HCT116 (cell line): ENCODE data around the gene OLIG3.

Source experiments
- POLR2A ChIP-seq: IDR thresholded peaks from 2 replicates; pipeline ENCODE4 v1.7.0; 2011; ENCODE audit warnings: borderline replicate concordance; ENCODE audit not compliant: insufficient read depth, insufficient read length; ENCODE audit errors: extremely low read depth
- TF ChIP-seq, protein P1 (sequence below): IDR thresholded peaks from 2 replicates; pipeline ENCODE4 v1.6.1; 2012; ENCODE audit warnings: low read depth
- TF ChIP-seq, protein P2 (sequence below), 3 experiments: fragments of 200-600 bp in 1 of 3; sonication (generic) in 1 of 3; IDR thresholded peaks in 2 of 3; conservative IDR thresholded peaks in 1 of 3; 2 replicates each; pipeline ENCODE4 v1.5.1; 2012 to 2017; ENCODE audit warnings: low read depth in 2 of 3, low read length in 2 of 3, antibody characterized with exemption in 1 of 3, borderline replicate concordance in 1 of 3, control low read depth in 1 of 3, mild to moderate bottlenecking in 1 of 3, mixed read lengths in 1 of 3, mixed run types in 1 of 3, moderate library complexity in 1 of 3; ENCODE audit not compliant: insufficient read depth in 1 of 3

DNA sequence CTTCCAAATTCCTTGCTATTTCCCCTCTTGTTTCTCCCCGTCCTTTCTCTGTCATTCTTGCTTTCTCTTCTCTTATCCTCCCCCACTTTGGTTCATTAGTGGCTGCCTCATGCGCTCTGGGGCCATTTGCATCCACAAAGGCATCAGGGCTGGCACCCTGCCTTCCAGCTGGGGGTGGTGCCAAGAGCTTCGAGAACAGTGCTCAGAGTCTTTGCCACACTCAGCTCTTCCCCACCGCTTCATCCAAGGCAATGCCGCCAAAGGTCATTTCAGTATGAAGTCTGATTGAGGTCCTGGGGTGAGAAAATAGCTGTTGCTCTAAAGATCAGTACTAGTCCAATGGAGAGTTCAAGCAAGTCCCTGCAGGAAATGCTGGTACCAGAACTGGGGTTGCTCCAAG, 22.7 kb downstream of the OLIG3 start:
- TF ChIP-seq, protein P1, sequence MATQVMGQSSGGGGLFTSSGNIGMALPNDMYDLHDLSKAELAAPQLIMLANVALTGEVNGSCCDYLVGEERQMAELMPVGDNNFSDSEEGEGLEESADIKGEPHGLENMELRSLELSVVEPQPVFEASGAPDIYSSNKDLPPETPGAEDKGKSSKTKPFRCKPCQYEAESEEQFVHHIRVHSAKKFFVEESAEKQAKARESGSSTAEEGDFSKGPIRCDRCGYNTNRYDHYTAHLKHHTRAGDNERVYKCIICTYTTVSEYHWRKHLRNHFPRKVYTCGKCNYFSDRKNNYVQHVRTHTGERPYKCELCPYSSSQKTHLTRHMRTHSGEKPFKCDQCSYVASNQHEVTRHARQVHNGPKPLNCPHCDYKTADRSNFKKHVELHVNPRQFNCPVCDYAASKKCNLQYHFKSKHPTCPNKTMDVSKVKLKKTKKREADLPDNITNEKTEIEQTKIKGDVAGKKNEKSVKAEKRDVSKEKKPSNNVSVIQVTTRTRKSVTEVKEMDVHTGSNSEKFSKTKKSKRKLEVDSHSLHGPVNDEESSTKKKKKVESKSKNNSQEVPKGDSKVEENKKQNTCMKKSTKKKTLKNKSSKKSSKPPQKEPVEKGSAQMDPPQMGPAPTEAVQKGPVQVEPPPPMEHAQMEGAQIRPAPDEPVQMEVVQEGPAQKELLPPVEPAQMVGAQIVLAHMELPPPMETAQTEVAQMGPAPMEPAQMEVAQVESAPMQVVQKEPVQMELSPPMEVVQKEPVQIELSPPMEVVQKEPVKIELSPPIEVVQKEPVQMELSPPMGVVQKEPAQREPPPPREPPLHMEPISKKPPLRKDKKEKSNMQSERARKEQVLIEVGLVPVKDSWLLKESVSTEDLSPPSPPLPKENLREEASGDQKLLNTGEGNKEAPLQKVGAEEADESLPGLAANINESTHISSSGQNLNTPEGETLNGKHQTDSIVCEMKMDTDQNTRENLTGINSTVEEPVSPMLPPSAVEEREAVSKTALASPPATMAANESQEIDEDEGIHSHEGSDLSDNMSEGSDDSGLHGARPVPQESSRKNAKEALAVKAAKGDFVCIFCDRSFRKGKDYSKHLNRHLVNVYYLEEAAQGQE = no peak
- TF ChIP-seq POLR2A = no peak
- TF ChIP-seq, protein P2, sequence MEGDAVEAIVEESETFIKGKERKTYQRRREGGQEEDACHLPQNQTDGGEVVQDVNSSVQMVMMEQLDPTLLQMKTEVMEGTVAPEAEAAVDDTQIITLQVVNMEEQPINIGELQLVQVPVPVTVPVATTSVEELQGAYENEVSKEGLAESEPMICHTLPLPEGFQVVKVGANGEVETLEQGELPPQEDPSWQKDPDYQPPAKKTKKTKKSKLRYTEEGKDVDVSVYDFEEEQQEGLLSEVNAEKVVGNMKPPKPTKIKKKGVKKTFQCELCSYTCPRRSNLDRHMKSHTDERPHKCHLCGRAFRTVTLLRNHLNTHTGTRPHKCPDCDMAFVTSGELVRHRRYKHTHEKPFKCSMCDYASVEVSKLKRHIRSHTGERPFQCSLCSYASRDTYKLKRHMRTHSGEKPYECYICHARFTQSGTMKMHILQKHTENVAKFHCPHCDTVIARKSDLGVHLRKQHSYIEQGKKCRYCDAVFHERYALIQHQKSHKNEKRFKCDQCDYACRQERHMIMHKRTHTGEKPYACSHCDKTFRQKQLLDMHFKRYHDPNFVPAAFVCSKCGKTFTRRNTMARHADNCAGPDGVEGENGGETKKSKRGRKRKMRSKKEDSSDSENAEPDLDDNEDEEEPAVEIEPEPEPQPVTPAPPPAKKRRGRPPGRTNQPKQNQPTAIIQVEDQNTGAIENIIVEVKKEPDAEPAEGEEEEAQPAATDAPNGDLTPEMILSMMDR (IDR thresholded peaks at IDR 0.05 in 2 of 3, conservative IDR thresholded peaks at IDR 0.05 in 1 of 3; ENCODE audit: borderline replicate concordance in 1 of 3, insufficient read depth in 1 of 3, low read depth in 2 of 3, low read length in 2 of 3) = no peak
